Measurements from ENCODE around the gene SMCO4.
"Not testable (repeated sequence)": the region's sequence is repeated elsewhere in the genome, so short reads cannot be mapped to it uniquely, and the experiment has no call there.

SMCO4 gene, protein sequence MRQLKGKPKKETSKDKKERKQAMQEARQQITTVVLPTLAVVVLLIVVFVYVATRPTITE

DNA sequence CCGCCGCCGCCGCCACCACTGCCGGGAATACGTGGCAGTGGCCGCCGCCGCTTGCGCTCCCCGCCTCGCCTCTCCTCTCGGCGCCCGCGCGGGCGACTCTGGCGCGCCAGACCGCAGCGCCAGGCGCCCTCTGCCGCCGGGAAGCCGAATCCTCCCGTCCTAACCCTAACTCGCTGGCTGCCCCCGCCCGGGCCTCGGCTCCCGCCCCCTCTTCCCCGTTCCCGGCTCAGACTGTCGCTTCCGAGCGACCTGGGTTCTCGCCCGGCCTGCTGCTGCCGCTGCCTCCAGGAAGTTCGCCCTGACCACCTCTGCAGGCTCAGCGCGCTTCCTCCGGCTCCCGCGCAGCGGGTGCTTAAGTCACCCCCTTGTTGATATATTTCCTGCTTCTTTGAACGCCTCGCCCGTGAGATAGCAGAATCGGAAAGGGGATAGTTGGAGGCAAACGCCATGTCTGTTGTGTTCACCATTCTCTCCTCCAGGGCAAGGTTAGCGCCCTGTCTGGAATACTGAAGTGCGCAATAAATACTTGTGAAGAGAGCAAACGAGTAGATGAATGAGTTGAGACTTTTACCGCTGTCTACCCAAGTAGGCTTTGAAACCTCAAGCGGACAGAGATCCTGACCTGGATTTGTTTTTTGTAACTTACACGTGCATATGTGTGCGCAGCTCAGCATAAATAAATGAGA is at the start of gene SMCO4:
SMCO4 (minus strand) TSS at position 100 of the 686 bp plus-strand sequence. CDS start 64,202 bp downstream, outside the sequence.
- peak; percentile 39 for DNase-seq

DNA sequence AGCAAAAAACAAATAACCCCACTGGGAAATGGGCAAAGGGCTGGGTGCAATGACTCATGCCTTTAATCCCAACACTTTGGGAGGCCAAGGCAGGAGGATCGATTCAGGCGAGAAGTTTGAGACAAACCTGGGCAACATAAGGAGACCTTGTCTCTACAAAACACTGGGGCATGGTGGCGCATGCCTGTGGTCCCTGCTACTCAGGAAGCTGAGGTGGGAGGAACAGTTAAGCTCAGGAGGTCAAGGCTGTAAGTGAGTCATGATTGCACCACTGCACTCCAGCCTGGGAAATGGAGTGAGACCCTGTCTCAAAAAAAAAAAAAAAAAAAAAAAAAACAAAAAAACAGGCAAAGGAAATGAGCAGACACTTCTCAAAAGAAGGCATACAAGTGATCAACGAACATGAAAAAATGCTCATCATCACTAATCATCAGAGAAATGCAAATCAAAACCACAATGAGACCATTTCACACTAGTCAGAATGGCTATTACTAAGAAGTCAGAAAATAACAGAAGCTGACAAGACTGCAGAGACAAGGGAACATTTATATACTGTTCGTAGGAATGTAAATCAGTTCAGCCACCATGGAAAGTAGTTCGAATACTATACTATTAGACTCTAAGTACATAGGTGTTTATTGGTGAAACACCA is 48.2 kb upstream of the SMCO4 start:
- no peak for DNase-seq

DNA sequence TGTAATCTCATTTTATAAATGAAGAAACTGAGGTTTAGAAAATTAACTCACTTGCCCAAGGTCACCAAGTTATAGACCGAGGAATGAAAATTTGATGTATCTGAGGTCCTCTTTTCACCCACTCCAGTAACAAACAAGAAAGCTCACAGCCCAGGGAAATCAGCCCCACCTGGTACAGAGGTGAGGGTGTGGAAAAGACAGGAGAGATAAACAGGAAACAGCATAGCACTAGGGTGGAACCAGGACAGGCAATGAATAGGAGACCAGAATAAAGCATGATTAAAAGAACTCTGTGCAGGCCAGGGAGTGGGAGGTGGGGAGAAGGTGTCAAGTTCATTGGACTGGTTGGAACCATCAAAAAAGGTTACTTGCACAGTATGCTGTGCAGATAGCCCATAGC is 46.2 kb upstream of the SMCO4 start:
- DNase-seq = no peak

DNA sequence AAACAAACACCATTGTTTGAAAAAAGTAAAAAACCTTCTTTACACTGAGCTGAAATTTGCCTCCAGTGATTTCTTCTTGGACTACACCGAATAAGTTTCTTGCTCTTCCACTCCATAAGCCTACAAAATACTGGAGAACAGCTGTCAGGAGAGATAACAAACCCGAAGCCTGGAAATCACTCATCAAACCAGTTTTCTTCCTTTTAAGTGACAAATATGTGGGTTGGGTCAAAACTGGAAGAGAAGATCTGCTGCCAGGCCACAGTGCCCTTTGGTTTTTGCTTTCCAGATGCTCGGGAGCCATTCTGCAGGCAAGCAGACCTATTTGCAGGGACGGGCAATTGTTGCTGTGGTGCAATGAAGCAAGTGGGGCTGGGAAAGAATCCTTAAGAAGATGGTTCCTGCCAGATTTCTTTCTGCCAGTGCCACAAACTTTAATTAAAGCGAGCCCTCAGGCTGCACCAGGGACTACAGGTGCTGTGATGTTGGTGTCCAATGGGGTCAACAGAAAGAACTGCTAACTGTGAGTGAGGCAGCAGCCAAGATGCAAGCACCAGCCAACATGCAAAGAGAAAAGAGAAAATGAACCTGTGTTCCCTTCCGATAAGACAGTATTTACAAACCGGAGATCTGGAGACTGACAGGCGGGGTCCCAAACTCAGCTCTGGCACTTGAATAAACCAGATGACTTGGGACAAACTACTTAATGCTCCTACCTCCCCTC is 44.8 kb upstream of the SMCO4 start:
- no peak for DNase-seq

DNA sequence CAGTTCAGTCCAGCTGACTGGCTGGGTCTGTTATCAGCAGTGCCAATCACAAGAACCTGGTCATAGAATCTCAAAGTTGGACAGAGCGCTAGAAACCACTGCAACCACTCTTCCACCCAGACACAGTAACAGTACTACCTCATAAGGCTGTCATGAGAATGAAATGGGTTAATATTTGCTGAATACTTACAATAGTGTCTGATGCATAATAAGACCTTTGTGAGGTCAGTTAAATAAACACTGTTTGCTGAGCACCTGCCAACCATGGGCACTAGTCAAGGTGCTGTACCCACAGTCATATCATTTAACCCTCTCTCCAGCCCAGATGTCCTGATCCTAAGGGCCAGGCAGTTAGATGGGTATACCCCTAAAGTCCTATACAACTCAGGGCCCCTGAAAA is 44.2 kb upstream of the SMCO4 start:
- not testable (repeated sequence) for DNase-seq

DNA sequence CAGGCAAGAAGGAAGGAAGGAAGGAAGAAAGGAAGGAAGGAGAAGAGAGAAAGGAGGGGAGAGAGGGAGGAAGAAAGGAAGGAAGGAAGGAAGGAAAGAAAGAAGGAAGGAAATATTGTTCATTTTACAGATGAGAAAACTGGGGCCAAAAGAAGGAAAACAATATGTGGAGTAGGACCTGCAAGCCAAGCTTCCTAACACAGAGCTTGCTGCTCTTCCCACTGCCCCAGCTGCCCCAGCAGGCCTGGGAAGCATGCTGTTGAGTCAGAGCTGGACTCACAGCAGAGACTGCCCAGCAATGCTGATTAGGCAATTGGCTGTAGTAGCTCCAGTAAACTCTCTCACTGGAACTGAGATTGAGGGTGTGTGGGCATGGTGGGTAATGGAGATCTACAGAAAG is 42.6 kb upstream of the SMCO4 start:
- no peak for DNase-seq

DNA sequence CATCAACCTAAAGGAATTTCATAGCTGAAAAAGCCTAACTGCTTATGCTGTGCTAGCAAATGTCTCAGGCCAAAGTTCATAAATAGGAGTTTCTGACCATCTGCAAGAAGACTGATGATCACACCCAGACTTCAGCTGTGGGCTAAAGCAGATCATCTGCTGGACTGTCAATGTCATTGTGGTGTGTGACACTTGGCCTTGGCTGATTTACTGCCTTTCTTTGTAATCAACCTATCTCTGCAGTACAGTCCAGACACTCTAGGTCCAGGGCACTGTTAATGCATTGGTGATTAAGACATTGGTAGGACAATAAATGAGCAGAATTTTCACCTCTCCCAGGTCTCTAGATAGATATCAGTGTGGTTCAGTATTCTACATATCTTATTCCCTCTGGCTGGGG is 40.3 kb upstream of the SMCO4 start:
- no peak for DNase-seq

DNA sequence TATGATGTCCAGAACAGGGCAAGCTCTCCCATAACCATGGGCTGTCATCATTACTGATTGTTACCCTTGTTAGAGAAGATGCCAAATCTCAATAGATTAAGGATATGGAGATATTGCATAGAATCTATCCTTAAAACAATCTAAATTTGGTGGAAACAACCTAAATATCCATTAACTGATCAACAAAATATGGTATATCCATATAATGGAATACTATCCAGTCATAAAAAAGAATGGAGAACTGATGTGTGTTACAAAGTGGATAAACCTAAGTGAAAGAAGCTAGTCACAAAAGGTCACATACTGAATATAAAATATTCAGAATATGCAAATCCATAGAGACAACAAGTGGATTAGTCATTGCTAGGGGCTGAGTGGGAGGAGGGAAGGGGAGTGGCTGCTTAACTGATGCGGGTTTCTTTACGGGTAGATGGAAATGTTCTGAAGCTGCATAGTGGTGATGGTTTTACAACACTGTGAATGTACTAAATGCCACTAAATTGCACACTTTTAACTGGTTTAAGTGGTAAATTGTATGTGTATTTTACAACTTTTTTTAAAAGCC is 36.1 kb upstream of the SMCO4 start:
- DNase-seq = no peak

DNA sequence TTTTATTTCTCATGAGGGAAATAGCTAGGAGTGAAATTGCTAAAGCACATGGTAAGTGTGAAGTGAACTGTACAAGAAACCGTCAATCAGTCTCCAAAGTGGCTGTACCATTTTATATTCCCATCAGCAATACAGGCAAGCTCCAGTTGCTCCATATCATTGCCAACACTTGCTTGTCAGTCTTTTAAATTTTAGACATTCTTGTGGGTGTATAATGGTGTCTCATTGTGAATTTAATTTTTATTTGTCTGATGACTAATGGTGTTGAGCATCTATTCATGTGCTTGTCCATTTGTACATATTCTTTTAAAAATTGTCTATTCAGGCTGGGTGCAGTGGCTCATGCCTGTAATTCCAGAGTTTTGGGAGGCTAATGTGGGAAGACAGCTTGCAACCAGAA is 34.1 kb upstream of the SMCO4 start:
- no peak for DNase-seq

DNA sequence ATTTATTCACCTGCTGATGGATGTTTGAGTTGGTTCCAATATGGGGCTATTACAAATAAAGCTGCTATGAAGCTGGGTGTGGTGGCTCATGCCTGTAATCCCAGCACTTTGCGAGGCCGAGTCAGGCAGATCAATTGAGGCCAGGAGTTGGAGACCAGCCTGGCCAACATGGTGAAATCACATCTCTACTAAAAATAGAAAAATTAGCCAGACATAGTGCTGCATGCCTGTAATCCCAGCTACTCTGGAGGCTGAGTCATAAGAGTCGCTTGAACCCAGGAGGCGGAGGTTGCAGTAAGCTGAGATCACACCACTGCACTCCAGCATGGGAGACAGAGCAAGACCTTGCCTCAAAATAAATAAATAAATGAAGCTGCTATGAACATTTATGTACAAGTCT is 33.7 kb upstream of the SMCO4 start:
- not testable (repeated sequence) for DNase-seq

DNA sequence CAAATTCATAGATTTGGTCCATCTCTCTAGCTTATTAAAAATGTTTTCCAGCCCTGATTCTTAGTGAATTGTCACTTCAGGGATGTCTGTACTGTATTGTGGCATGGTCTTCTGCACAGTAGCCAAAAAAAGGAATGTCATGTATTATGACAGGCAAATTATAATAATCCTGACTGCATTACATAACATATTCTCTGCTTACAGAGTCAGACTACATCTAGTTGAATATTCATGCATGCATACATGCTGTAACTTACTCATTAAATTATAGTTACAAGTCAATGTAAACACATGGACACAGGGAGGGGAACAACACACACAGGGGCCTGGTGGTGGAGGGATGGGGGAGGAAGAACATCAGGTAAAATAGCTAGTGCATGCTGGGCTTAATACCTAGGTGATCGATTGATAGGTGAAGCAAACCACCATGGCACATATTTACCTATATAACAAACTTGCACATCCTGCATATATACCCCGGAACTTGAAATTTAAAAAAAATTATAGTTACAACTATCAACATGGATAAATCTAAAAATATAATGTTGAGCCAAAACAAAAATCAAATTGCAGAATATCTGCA is 31.5 kb upstream of the SMCO4 start:
- no peak for DNase-seq

DNA sequence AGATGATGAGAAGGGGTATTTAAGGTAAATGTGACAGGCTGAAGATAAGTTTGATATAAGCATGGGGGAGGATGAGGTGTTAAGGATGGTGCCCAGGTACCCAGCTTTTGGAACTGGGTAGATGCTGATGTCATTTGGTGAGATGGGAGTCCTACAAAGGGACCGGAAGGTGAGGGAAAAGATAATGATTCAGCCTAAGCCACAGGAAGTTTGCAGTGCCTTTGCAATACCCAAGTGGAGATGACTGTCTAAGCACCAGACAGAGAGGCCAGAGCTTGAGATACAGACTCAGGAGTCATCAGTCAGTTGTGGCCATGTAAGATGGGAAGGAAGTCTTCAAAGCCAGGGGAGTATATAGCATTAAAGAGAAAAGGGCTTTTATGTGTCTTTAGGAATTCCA is 30.0 kb upstream of the SMCO4 start:
- no peak for DNase-seq

DNA sequence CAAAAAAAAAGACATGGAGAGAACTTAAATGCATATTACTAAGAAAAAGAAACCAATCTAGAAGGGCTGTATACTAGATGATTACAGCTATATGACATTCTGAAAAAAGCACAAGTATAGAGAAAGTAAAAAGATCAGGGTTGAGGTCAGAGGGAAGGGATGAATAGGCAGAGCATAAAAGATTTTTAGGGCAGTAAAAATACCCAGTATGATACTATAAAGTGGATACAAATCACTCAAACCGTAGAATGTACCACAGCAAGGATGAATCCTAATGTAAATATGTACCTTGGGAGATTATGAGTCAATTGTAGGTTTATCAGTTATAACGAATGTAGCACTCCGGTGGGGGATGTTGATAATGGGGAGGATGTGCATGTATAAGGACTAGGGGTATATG is 29.4 kb upstream of the SMCO4 start:
- DNase-seq = no peak

DNA sequence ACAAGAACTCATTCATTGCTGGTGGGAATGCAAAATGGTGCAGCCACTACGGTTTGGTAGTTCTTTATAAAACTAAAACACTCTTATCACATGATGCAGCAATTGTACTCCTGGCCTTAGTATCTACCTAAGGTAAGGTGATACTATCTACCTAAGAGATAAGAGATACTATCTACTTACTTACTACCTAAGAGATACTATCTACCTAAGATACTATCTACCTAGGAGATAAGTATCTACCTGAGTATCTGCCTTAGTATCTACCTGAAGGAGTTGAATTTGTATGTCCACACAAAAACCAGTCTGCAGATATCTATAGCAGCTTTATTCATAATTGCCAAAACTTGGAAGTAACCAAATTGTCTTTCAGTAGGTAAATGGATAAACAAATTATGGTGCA is 29.0 kb upstream of the SMCO4 start:
- no peak for DNase-seq

DNA sequence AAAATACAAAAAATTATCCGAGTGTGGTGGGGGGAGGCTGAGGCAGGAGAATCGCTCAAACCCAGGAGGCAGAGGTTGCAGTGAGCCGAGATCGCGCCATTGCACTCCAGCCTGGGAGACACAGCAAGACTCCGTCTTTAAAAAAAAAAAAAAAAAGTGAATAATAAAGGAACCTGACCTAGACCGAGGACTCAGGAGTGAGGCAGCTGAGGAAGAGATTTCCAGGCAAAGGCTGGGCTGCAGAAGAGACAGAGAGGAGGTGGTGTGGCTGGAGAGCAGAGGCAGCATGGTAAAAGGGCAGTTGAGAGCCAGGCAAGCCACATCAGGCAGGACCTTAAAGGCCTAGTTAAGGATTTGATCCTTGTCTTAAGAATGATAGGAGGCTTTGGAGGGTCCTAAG is 28.4 kb upstream of the SMCO4 start:
- DNase-seq = no peak

DNA sequence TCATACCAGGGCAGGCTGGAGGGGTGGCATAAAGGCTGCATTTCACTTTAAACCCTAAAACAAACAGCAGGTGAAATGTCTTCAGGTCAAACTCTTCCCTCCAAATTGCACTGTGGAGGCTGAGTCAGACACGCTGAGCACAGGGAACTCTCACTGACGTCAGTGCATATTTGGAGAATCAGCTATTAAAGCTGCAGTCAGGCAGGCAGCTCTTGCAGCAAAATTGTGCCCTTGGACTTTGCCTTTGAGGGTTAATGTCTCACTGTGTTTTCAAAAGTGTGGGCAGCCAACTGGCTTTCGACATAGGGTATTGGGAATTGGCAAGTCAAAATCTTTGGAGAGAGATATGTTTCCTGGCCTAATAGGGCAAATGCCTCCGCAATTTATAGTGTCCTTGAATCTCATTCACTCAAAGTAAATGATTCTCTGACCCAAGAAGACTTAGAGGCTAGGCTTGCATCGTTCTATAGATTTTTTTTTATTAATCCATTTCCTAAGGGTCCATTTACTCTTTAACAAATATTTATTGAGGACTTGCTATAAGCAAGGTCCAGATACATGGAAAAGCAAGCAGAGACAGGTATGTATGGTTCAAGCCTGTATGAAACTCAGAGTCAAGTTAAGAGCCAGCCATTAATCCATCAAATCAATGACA is 27.7 kb upstream of the SMCO4 start:
- DNase-seq = no peak

DNA sequence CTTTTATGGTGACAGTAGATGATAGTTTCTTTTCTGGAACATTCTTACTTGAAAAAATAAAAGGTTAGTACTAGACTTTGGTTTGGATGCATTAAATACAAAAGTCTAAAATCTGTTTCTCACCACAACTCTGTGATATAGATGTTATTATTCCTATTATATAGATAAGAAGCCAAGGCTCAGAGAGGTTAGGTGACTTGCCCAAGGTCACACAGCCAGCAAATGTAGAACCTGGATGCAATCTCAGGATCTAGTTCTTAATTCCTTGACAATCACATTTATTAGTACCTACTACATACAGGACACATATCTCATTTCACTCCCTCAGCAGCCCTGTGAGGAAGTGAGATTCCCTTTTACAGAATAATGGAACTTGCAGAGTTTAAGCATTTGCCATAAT is 26.3 kb upstream of the SMCO4 start:
- DNase-seq = no peak

DNA sequence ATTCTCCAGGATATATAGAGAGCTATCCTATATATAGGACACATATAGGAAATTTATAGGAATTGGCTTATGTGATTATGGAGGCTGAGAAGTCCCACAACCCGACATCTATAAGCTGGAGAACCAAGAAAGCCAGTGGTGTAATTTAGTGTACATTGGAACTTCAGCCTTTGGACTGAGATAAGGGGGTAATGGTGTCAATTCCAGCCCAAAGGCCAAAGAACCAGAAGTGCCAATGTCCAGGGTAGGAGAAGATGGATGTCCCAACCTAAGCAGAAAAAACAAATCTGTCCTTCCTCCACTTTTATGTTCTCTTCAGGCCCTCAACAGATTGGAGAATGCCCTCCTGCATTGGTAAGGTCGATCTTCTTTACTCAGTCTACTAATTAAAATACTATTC is 25.5 kb upstream of the SMCO4 start:
- DNase-seq = no peak

DNA sequence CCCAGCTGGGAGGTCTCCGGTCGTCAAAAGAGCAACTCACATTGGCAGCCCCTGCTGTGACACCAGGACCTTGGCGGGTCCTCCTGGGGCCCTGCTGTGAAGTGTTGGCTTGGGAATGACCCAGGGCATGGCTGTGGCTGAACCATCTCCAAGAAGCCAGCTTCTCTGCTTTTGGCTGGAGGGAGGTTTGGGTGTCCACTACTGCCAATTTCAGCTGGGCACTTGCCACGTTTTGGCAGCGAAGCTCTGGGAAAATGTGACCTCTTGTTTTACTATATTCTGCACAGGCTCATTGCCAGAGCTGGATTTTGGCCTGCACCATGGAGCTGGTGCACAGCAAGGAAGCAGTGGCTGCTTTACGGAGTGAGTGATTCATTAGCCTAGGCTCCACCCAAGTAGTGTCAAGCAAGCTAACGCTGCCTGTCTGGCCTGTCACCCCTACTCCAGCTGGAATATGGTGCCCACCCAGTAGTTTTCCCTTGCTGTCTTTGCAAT is 24.3 kb upstream of the SMCO4 start:
- no peak for DNase-seq

DNA sequence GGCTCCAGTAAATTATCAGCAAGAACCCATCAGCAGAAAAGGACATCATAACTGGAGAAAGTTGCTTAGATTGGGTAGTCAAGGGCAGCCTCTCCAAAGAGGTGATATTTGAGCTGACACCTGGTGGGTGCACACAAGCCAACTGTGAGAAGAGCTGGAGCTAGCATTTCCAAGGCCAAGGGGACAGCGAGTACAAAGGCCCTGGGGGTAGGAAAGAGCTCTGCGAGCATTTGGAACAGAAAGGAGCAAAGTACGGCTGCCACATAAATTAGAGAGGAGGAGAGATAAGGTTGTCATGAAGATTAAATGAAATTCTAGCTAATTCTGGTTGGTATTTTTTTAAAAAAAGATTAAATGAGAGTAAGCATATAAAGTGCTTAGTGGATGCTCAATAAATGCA is 21.7 kb upstream of the SMCO4 start:
- no peak for DNase-seq

DNA sequence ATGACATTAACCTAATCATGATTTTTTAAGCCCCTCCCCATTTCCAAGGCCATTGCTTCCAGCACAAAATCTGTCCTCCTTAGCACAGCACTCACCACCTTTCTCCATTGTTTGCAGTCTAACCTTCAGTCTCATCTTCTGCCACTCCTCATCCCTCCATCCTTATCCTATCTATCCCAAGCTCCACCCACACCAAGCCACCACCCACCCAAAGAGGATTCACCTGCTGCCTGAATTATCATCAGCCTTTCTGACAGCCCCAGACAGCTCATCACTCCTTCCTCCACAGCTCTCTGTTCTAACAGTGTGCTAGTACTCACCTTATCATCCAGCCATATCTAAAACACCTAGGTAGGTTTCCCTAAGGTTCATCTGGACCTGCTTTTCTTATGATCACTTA is 20.7 kb upstream of the SMCO4 start:
- DNase-seq = no peak

DNA sequence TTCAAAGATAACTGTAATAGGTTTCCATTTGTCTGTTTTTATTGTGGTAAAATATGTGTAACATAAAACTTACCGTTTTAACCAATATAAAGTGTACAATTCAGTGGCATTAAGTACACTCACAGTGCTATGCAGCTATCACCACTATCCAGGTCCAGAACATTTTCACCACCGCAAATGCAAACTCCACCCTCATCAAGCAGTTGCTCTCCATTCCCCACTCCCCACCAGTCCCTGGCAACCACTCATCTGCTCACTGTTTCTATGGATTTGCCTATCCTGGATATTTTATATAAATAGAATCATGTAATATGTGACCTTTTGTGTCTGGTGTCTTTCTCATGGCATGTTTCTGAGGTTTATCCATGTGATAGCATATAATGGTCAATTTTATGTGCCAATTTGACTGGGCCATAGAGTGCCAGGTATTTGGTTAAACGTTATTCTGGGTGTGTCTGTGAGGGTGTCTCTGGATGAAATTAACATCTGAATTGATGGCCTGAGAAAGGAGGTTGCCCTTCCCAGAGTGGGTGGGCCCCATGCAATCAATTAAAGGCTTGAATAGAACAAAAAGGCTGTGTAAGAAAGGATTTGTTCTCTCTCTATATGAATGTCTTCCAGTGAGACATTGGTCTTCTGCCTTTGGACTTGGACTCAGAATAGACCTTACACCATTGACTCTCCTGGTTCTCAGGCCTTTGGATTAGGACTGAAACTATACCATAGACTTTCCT is 17.2 kb upstream of the SMCO4 start:
- DNase-seq = no peak

All from NCI-H524 treated with DMSO at 0.1 percent for 48 hours (cell line).